Measurements from ENCODE around the gene OSBPL7. TPM values are rescaled to one million over a fixed set of nuclear protein-coding genes. Genes with fewer than 3 reads are reported as not detected.

Gene OSBPL7
- total and polyA plus RNA-seq, 2 donors (not counting 3 experiments of a cell fraction or from before 2014, with no cell fraction given) = 16.2 to 29.1 TPM

DNA sequence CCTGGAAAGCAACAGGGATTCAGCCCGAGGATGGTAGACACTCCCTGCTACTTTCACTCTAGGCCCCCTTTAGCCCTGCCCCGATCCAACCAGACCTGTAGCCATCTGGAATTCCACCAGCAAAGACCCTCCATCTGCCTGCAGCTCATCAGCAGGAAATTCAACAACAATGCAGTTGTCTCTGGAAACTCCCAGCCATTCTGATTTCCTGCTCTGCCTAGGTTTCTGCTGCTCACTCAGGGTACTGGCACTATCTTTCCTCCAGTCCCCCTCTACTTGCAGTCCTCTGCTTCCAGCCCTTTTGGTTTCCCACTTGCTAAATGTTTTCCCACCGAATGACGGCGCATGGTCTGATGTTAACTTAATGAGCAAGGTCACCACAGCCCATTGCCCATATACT lies 32.0 kb upstream of the OSBPL7 start:
- no peak overlapping the region for H3K4me3 ChIP-seq (replicated peaks in 1 of 3; ENCODE audit: insufficient read depth in 1 of 3, low read depth in 1 of 3, low read length in 3 of 3)
- H3K27me3 ChIP-seq (ENCODE audit: control insufficient read depth in 2 of 2, insufficient read depth in 2 of 2, low read length in 2 of 2) = peaks cover 3 to 11% of the 10 kb centered on the region in 2 experiments
- peaks cover 22% of the 10 kb centered on the region for H3K4me1 ChIP-seq (ENCODE audit: control insufficient read depth, extremely low read depth, insufficient read depth, low read length)
- no peak overlapping the region for H3K9ac ChIP-seq (replicated peaks; ENCODE audit: extremely low read depth, insufficient read depth, low read length)
- no peaks in the 10 kb centered on the region for H3K9me1 ChIP-seq (replicated peaks; ENCODE audit: control insufficient read depth, extremely low read depth, insufficient read depth, low read length)
- no peak for TF ChIP-seq POLR2A (IDR thresholded peaks at IDR 0.05; ENCODE audit: low read depth, low read length)
- TF ChIP-seq EZH2 (IDR thresholded peaks at IDR 0.05; ENCODE audit: borderline replicate concordance, low read depth, low read length, severe bottlenecking) = no peak
- no peak for TF ChIP-seq POLR2AphosphoS5 (IDR thresholded peaks at IDR 0.05; ENCODE audit: insufficient read depth, low read depth, low read length)
- TF ChIP-seq, protein P1, sequence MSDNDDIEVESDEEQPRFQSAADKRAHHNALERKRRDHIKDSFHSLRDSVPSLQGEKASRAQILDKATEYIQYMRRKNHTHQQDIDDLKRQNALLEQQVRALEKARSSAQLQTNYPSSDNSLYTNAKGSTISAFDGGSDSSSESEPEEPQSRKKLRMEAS (IDR thresholded peaks at IDR 0.05; ENCODE audit: insufficient read depth, insufficient read length) = no peak
- no peak for TF ChIP-seq FOS (IDR thresholded peaks at IDR 0.05; ENCODE audit: borderline replicate concordance, insufficient read depth, low read length)
- TF ChIP-seq CTCF (IDR thresholded peaks at IDR 0.05; ENCODE audit: extremely low read depth in 1 of 2, insufficient read depth in 1 of 2, low read depth in 1 of 2, low read length in 2 of 2) = no peak
- no peak for TF ChIP-seq JUN (IDR thresholded peaks at IDR 0.05; ENCODE audit: borderline replicate concordance, insufficient read depth, insufficient read length, low read depth)
- TF ChIP-seq GATA2 (IDR thresholded peaks at IDR 0.05; ENCODE audit: insufficient read depth, insufficient read length, low read depth, low read length) = no peak
- no peak for TF ChIP-seq MYC (IDR thresholded peaks at IDR 0.05; ENCODE audit: low read depth, low read length)
- ChIA-PET CTCF (interaction anchor here (1.0 to 7.2 kb wide), 2 partner anchors 8 to 36 kb away, joined by 6 to 48 read pairs; no protein-coding TSS in a partner anchor), POLR2A (no interaction called here)
- H3K36me3 ChIP-seq (ENCODE audit: control insufficient read depth in 2 of 2, extremely low read depth in 1 of 2, insufficient read depth in 2 of 2, low read length in 2 of 2) = no peaks in the 10 kb centered on the region
- dilution Hi-C loops (cut with MboI; ENCODE audit: extremely low pct_ligation_motif_present, low sequenced_read_pairs) (no loop called here), intact Hi-C loops (cut with micrococcal nuclease) (no loop called here)
- no peak for FAIRE-seq
- no peaks in the 10 kb centered on the region for H3K79me2 ChIP-seq (ENCODE audit: control insufficient read depth, insufficient read depth, low read length)
- BruUV-seq (replicated peaks) = no TSS peak
- no peak overlapping the region for H3K27ac ChIP-seq (ENCODE audit: insufficient read depth, low read depth, low read length)
- H3K4me2 ChIP-seq (ENCODE audit: insufficient read depth, low read length) = no peak overlapping the region
- DNase-seq (ENCODE audit: low read depth, low spot score) = no peak
- no peak overlapping the region for H2AFZ ChIP-seq (ENCODE audit: low read depth, low read length)
- H3K9me3 ChIP-seq (replicated peaks; ENCODE audit: control insufficient read depth, insufficient read depth, low read length) = no peaks in the 10 kb centered on the region
- H4K20me1 ChIP-seq (replicated peaks; ENCODE audit: control insufficient read depth, extremely low read depth, insufficient read depth, low read length) = no peaks in the 10 kb centered on the region
